ENCODE data around the gene AFTPH. TPM values are rescaled to one million over a fixed set of nuclear protein-coding genes. Genes with fewer than 3 reads are reported as not detected.

The AFTPH gene
- total RNA-seq, 1 donor, result 38.7 TPM

DNA sequence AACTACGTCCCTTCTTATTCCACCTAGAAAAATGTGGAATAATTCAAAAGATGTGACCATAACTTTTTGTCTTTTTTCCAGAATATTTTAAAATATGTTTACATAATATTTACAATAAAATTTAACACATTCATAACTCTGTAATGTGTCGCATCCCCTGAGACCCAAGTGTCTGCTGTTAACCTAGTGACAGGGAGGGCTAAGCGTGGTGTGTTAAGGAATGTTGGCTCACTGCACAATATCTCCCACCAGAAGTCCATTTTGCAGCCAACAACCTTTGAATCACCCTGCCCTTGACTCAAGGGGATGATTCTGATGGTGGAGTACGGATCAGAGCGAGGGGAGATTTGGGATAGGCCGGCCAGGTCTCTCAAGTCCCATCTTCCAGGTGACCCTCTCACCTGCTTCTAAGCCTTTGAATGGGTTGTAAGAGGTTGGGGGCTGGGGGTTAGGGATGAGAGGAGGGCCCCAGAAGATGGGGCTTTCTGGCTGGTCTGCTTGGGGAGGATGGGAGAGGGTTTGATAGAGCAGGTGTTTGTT is 86.3 kb downstream of the AFTPH start:
- no peak overlapping the region for H3K4me2 ChIP-seq (ENCODE audit: insufficient read depth, low read length)
- H3K9me3 ChIP-seq (ENCODE audit: low read depth, low read length), result no peaks in the 10 kb centered on the region
- no peaks in the 10 kb centered on the region for H3K36me3 ChIP-seq (ENCODE audit: insufficient read depth, low read length)
- H4K20me1 ChIP-seq (ENCODE audit: insufficient read depth, low read length), result no peaks in the 10 kb centered on the region
- peaks cover 25% of the 10 kb centered on the region for H3K4me1 ChIP-seq (ENCODE audit: insufficient read depth, low read length)
- no peak overlapping the region for H3K4me3 ChIP-seq (ENCODE audit: insufficient read depth, low read length)
- no peak overlapping the region for H2AFZ ChIP-seq (ENCODE audit: low read length)
- DNase-seq (ENCODE audit: insufficient read length, low spot score, missing footprints), result no peak
- TF ChIP-seq, protein P1, sequence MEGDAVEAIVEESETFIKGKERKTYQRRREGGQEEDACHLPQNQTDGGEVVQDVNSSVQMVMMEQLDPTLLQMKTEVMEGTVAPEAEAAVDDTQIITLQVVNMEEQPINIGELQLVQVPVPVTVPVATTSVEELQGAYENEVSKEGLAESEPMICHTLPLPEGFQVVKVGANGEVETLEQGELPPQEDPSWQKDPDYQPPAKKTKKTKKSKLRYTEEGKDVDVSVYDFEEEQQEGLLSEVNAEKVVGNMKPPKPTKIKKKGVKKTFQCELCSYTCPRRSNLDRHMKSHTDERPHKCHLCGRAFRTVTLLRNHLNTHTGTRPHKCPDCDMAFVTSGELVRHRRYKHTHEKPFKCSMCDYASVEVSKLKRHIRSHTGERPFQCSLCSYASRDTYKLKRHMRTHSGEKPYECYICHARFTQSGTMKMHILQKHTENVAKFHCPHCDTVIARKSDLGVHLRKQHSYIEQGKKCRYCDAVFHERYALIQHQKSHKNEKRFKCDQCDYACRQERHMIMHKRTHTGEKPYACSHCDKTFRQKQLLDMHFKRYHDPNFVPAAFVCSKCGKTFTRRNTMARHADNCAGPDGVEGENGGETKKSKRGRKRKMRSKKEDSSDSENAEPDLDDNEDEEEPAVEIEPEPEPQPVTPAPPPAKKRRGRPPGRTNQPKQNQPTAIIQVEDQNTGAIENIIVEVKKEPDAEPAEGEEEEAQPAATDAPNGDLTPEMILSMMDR (IDR thresholded peaks at IDR 0.05; ENCODE audit: extremely low read depth, low read depth, low read length), result no peak
- H3K27ac ChIP-seq (ENCODE audit: low read depth, low read length), result no peak overlapping the region
- H3K79me2 ChIP-seq (ENCODE audit: insufficient read depth, low read length), result no peaks in the 10 kb centered on the region
- H3K27me3 ChIP-seq (ENCODE audit: insufficient read depth, low read length), result no peaks in the 10 kb centered on the region

DNA sequence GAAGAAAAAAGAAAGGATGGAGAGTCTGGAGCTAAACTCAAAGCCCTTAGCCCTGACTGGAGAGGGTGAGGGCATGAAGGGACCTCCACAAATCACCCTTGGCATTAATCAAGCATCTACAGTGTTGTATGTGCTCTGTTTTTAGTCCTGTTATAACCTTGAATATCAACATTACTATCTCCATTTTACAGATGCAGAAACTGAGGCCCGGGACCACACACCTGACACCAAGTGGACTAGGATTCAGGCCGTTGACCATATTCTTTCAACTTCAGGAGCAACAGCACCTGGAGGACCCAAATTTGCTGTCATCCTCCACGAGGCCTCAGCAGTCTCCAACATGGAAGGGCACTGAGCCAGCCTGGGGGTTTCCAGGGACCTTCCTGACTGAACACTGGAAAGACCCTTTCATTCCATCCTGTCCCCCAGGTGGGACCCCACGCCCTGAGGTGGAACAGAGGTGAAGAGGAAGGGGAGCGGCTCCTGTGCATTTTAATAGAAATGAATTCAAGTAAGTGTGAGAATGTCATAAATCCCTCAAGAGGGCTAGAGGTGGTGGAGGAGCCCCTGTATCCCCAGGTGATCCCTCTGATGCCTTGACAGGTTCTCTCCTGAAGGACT is 88.6 kb downstream of the AFTPH start:
- TF ChIP-seq, protein P1 (IDR thresholded peaks at IDR 0.05; ENCODE audit: extremely low read depth, low read depth, low read length), result no peak
- Histone ChIP-seq H3K4me2 (ENCODE audit: insufficient read depth, low read length) (no peak overlapping the region), H3K27me3 (ENCODE audit: insufficient read depth, low read length) (no peaks in the 10 kb centered on the region), H4K20me1 (ENCODE audit: insufficient read depth, low read length) (no peaks in the 10 kb centered on the region), H3K36me3 (ENCODE audit: insufficient read depth, low read length) (no peaks in the 10 kb centered on the region), H3K4me1 (ENCODE audit: insufficient read depth, low read length) (peaks cover 17% of the 10 kb centered on the region), H3K79me2 (ENCODE audit: insufficient read depth, low read length) (no peaks in the 10 kb centered on the region), H3K27ac (ENCODE audit: low read depth, low read length) (no peak overlapping the region), H3K4me3 (ENCODE audit: insufficient read depth, low read length) (no peak overlapping the region), H3K9me3 (ENCODE audit: low read depth, low read length) (no peaks in the 10 kb centered on the region), H2AFZ (ENCODE audit: low read length) (no peak overlapping the region)
- no peak for DNase-seq (ENCODE audit: insufficient read length, low spot score, missing footprints)

DNA sequence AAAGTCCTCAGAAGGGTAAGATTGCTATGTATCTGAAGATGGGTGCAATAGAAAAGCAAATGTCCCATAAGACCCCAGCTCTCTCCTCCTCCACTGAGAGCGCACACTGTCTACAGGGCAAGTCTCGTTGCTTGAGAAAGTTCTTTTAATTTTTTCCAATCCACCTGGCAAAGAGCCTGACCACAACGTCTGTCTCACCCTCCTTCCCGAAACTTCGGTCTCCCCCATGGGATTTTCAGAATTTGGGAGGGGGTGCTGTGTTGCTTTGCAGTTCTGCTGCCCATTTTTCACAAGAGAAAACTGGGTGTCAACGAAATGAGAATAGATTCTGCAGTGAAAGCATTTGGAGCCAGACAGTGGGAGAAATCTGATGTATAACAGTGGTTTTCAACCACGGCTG is 89.1 kb downstream of the AFTPH start:
- Histone ChIP-seq H3K79me2 (ENCODE audit: insufficient read depth, low read length) (no peaks in the 10 kb centered on the region), H2AFZ (ENCODE audit: low read length) (peak overlapping the region; percentile 38), H3K27ac (ENCODE audit: low read depth, low read length) (no peak overlapping the region), H3K9me3 (ENCODE audit: low read depth, low read length) (no peaks in the 10 kb centered on the region), H4K20me1 (ENCODE audit: insufficient read depth, low read length) (no peaks in the 10 kb centered on the region), H3K4me1 (ENCODE audit: insufficient read depth, low read length) (peaks cover 17% of the 10 kb centered on the region), H3K4me2 (ENCODE audit: insufficient read depth, low read length) (peak overlapping the region; percentile 50), H3K4me3 (ENCODE audit: insufficient read depth, low read length) (no peak overlapping the region), H3K36me3 (ENCODE audit: insufficient read depth, low read length) (no peaks in the 10 kb centered on the region), H3K27me3 (ENCODE audit: insufficient read depth, low read length) (no peaks in the 10 kb centered on the region)
- TF ChIP-seq, protein P1 (IDR thresholded peaks at IDR 0.05; ENCODE audit: extremely low read depth, low read depth, low read length), result no peak
- DNase-seq (ENCODE audit: insufficient read length, low spot score, missing footprints), result no peak

DNA sequence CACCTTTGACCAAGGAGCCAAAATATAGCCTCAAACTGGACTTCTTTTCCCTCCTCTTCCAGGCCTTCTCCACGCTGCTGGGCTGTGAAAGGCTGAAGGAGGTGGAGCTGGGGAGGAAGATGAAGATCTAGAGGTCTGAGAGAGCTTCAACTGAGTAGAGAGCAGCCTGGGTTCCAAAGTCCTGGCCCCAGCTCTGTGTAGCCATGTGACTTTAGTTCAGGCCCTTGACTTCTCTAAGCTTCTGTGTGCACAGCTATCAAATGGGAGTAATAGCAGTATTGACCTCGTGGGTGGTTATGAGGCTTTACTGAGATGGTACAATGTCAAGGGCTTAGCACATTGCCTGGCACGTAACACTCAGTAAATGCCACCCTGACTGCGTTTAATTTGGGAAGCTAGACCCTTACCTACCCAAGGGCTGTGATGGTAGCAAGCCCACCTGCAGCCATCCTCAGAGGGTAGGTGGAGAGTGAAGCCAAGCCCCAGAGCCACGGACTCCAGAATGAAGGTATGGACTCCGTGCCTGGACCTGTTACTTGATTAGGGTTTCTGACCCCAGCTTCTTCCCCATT is 91.2 kb downstream of the AFTPH start:
- H2AFZ ChIP-seq (ENCODE audit: low read length), result no peak overlapping the region
- H3K36me3 ChIP-seq (ENCODE audit: insufficient read depth, low read length), result no peaks in the 10 kb centered on the region
- no peak overlapping the region for H3K27ac ChIP-seq (ENCODE audit: low read depth, low read length)
- TF ChIP-seq, protein P1 (IDR thresholded peaks at IDR 0.05; ENCODE audit: extremely low read depth, low read depth, low read length), result no peak
- H3K4me2 ChIP-seq (ENCODE audit: insufficient read depth, low read length), result no peak overlapping the region
- H3K4me1 ChIP-seq (ENCODE audit: insufficient read depth, low read length), result peaks cover 10% of the 10 kb centered on the region
- H3K9me3 ChIP-seq (ENCODE audit: low read depth, low read length), result no peaks in the 10 kb centered on the region
- no peaks in the 10 kb centered on the region for H3K79me2 ChIP-seq (ENCODE audit: insufficient read depth, low read length)
- no peaks in the 10 kb centered on the region for H3K27me3 ChIP-seq (ENCODE audit: insufficient read depth, low read length)
- no peak overlapping the region for H3K4me3 ChIP-seq (ENCODE audit: insufficient read depth, low read length)
- DNase-seq (ENCODE audit: insufficient read length, low spot score, missing footprints), result no peak
- H4K20me1 ChIP-seq (ENCODE audit: insufficient read depth, low read length), result no peaks in the 10 kb centered on the region
